Ishikawa (cell line): Measurements from ENCODE around the gene TFAP2A.

ENCODE experiments used
- CREB1 ChIP-seq: IDR thresholded peaks from 2 replicates; pipeline ENCODE4 v1.6.1; 2012; ENCODE audit warnings: low read depth
- EGR1 ChIP-seq: IDR thresholded peaks from 2 replicates; pipeline ENCODE4 v1.6.1; 2012
- EP300 ChIP-seq: IDR thresholded peaks from 2 replicates; pipeline ENCODE4 v1.6.1; 2012; ENCODE audit warnings: borderline replicate concordance
- FOXM1 ChIP-seq: IDR thresholded peaks from 2 replicates; pipeline ENCODE4 v1.6.1; 2012; ENCODE audit warnings: low read depth, borderline replicate concordance
- RAD21 ChIP-seq: IDR thresholded peaks from 2 replicates; pipeline ENCODE4 v1.6.1; 2012; ENCODE audit warnings: low read depth
- YY1 ChIP-seq: IDR thresholded peaks from 2 replicates; pipeline ENCODE4 v1.6.1; 2012; ENCODE audit warnings: low read depth
- TF ChIP-seq, protein P1 (sequence below): IDR thresholded peaks from 2 replicates; pipeline ENCODE4 v1.6.1; 2012
- TF ChIP-seq, protein P2 (sequence below): IDR thresholded peaks from 2 replicates; pipeline ENCODE4 v1.6.1; 2012

DNA sequence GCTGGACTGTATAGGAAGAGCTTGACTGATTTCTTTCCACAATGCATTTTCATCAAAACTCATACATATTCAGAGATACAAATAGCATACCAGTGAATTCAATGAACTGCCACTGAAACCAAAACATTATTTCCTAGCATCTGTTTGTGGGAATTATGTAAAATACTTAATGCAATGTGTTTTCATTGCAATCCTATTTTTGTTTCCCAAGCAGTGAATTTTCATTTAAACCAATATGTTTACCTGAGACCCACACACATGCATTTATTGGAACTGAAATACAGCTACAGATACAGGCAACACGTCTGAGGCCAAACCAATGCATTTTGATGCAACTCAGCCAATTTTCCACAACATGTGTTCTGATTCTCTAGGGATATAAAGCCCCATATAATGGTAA is 33.2 kb upstream of the TFAP2A start:
- TF ChIP-seq EP300 (no peak), CREB1 (no peak), YY1 (no peak), FOXM1 (no peak), RAD21 (no peak), EGR1 (no peak)
- TF ChIP-seq, protein P1, sequence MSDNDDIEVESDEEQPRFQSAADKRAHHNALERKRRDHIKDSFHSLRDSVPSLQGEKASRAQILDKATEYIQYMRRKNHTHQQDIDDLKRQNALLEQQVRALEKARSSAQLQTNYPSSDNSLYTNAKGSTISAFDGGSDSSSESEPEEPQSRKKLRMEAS, result no peak
- TF ChIP-seq, protein P2, sequence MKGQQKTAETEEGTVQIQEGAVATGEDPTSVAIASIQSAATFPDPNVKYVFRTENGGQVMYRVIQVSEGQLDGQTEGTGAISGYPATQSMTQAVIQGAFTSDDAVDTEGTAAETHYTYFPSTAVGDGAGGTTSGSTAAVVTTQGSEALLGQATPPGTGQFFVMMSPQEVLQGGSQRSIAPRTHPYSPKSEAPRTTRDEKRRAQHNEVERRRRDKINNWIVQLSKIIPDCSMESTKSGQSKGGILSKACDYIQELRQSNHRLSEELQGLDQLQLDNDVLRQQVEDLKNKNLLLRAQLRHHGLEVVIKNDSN, result no peak
